Spleen (tissue), 11 donors: Measurements from ENCODE around the gene RGS16. TPM values are rescaled to one million over a fixed set of nuclear protein-coding genes. Genes with fewer than 3 reads are reported as not detected.
A peak's percentile ranks its signal among the peaks of the same experiment; 100 is the strongest.

Source experiments
- DNase-seq: peaks from one replicate; pipeline ENCODE4 v3.0.0-alpha.2; 2020
- H3K27ac ChIP-seq, 8 donors: fragments of 200-600 bp; sonication (generic) in 7 of 8; 1 replicate in 4 of 8; 2 replicates in 4 of 8; pipeline versions ENCODE4 v1.5.0 to v1.8.0; 2016 to 2021; ENCODE audit warnings: inconsistent platforms in 4 of 8, mild to moderate bottlenecking in 4 of 8, moderate library complexity in 1 of 8
- H3K27me3 ChIP-seq, 7 donors: fragments of 200-600 bp; sonication (generic) in 6 of 7; replicated peaks in 1 of 7; 1 replicate in 4 of 7; 2 replicates in 3 of 7; pipeline versions ENCODE4 v1.5.0 to v1.8.0; 2016 to 2021; ENCODE audit warnings: inconsistent platforms in 3 of 7, mild to moderate bottlenecking in 1 of 7
- H3K36me3 ChIP-seq, 6 donors: fragments of 200-600 bp; sonication (generic) in 5 of 6; 1 replicate in 4 of 6; 2 replicates in 2 of 6; pipeline versions ENCODE4 v1.5.0 to v1.8.0; 2016 to 2021; ENCODE audit warnings: inconsistent platforms in 2 of 6
- H3K4me1 ChIP-seq, 6 donors: fragments of 200-600 bp; sonication (generic) in 5 of 6; 1 replicate in 3 of 6; 2 replicates in 3 of 6; pipeline versions ENCODE4 v1.5.0 to v1.8.0; 2016 to 2021; ENCODE audit warnings: inconsistent platforms in 3 of 6
- H3K4me3 ChIP-seq, 8 donors: fragments of 200-600 bp; sonication (generic) in 7 of 8; 1 replicate in 4 of 8; 2 replicates in 4 of 8; pipeline versions ENCODE4 v1.5.0 to v1.8.0; 2016 to 2021; ENCODE audit warnings: inconsistent platforms in 4 of 8, mild to moderate bottlenecking in 4 of 8, moderate library complexity in 2 of 8
- H3K9me3 ChIP-seq, 8 donors: fragments of 200-600 bp; sonication (generic) in 7 of 8; 1 replicate in 4 of 8; 2 replicates in 4 of 8; pipeline versions ENCODE4 v1.5.0 to v1.8.0; 2016 to 2021; ENCODE audit warnings: inconsistent platforms in 4 of 8
- CTCF ChIP-seq, 11 experiments: fragments of 200-600 bp in 7 of 11; fragments of 450-650 bp in 4 of 11; sonication (generic) in 4 of 11; IDR thresholded peaks in 8 of 11; conservative IDR thresholded peaks in 3 of 11; 1 replicate in 7 of 11; 2 replicates in 4 of 11; pipeline versions ENCODE4 v1.4.0 to v1.8.0; 2016 to 2021; ENCODE audit warnings: antibody characterized with exemption in 11 of 11, inconsistent platforms in 4 of 11, mild to moderate bottlenecking in 1 of 11
- POLR2A ChIP-seq, 3 donors: fragments of 450-650 bp; IDR thresholded peaks; one replicate each; pipeline ENCODE4 v1.5.1; 2017; ENCODE audit warnings: antibody characterized with exemption in 3 of 3, mild to moderate bottlenecking in 1 of 3
- POLR2AphosphoS5 ChIP-seq, 3 donors: sonication (generic); formaldehyde crosslinking; IDR thresholded peaks; one replicate each; pipeline ENCODE4 v1.5.1; 2017; ENCODE audit warnings: antibody characterized with exemption in 3 of 3
- WGBS, 5 donors: extraction: QIAGEN DNeasy Blood & Tissue Kit in 3 of 5; methylation state at CpG; one replicate each; pipeline versions ENCODE4 v1.1.5 to v1.1.7; 2013 to 2018; 5-methylcytosine and 5-hydroxymethylcytosine counted together
- intact Hi-C: fragments of 100-400 bp; cut with DNase I; formaldehyde crosslinking; loops from one replicate; pipeline ENCODE4 v1.15.0; 2023; ENCODE audit warnings: low total_unique reads
- polyA plus RNA-seq, 3 donors: library from polyadenylated mRNA; stranded (reverse); fragments of 200-250 nt; gene quantifications; one replicate each; pipeline ENCODE4 v1.2.1, GENCODE V29; 2013
- total RNA-seq, 7 donors: library from RNA; depleted of rRNA in 3 of 7; stranded (reverse); fragments of >200 nt in 3 of 7; fragmentation: NEBNext Ultra II Directional in 4 of 7; extraction: Animal tissue kit (Norgen Biotek cat#: 25700) in 4 of 7; gene quantifications; one replicate each; pipeline versions ENCODE4 v1.1.0 to v1.2.1, GENCODE V29; 2016 to 2021
- donor health status: healthy with polysubstance abuse.
- donor health status: DM: no; HTN: no; CAD: no; lungs with moderate emphysema.
- donor health status: DM: no; HTN: no; CAD: no.
- donor health status: Bipolar disorder and iron deficiency.
- donor health status: healthy.
- donor health status: DM: no; HTN: no; CAD: no.
- donor health status: DM: yes; HTN: yes; CAD: no.

The RGS16 gene
- total and polyA plus RNA-seq, 10 donors: 2.6 to 24.2 (median 4.3) TPM

- Histone ChIP-seq H3K9me3 (no peaks in the 10 kb centered on the region), H3K36me3 (peaks cover 5 to 45% (median 20%) of the 10 kb centered on the region in 6 donors), H3K4me3 (peak overlapping the region in 1 of 8 donors; percentile 12), H3K4me1 (peaks cover 16 to 74% (median 49%) of the 10 kb centered on the region in 6 donors), H3K27me3 (no peaks in the 10 kb centered on the region), H3K27ac (peak overlapping the region in 4 of 8 donors; percentile 41 to 96 (median 68))
- DNase-seq: no peak
- no peak for TF ChIP-seq POLR2A (IDR thresholded peaks at IDR 0.05)
- TF ChIP-seq POLR2AphosphoS5 (IDR thresholded peaks at IDR 0.05): no peak
- no peak for TF ChIP-seq CTCF (IDR thresholded peaks at IDR 0.05 in 8 of 11, conservative IDR thresholded peaks at IDR 0.05 in 3 of 11)
- 80 to 93% (median 89%) methylated on average over 11 of the region's 11 CpGs for WGBS, 5 donors
- intact Hi-C loops: no loop called here
These were observed 17.8 kb downstream of the RGS16 start for GRCh38 chr1:182586380-182586779.

- 93 to 97% (median 93%) methylated on average over 4 of the region's 4 CpGs for WGBS, 5 donors
- no peak for TF ChIP-seq POLR2A (IDR thresholded peaks at IDR 0.05)
- TF ChIP-seq POLR2AphosphoS5 (IDR thresholded peaks at IDR 0.05): no peak
- TF ChIP-seq CTCF (IDR thresholded peaks at IDR 0.05 in 8 of 11, conservative IDR thresholded peaks at IDR 0.05 in 3 of 11): no peak
- Histone ChIP-seq H3K4me1 (peaks cover 16 to 74% (median 49%) of the 10 kb centered on the region in 6 donors), H3K27ac (no peak overlapping the region), H3K27me3 (no peaks in the 10 kb centered on the region), H3K4me3 (peak overlapping the region in 1 of 8 donors; percentile 11), H3K9me3 (no peaks in the 10 kb centered on the region), H3K36me3 (peaks cover 5 to 62% (median 36%) of the 10 kb centered on the region in 6 donors)
- no peak for DNase-seq
- intact Hi-C loops: no loop called here
These were observed 19.4 kb downstream of the RGS16 start for GRCh38 chr1:182584746-182585145.

GRCh38 chr1:182580736-182581135, 23.5 kb downstream of the RGS16 start:
- intact Hi-C loops: no loop called here
- 94 to 98% (median 97%) methylated on average over 2 of the region's 2 CpGs for WGBS, 5 donors
- H3K9me3 ChIP-seq: no peaks in the 10 kb centered on the region

GRCh38 chr1:182575540-182576149, 28.5 kb downstream of the RGS16 start:
- 79 to 90% (median 85%) methylated on average over 3 of the region's 3 CpGs for WGBS, 5 donors
- H3K4me3 ChIP-seq: no peak overlapping the region
- no peak for TF ChIP-seq POLR2AphosphoS5 (IDR thresholded peaks at IDR 0.05)
- TF ChIP-seq POLR2A (IDR thresholded peaks at IDR 0.05): no peak
- TF ChIP-seq CTCF (IDR thresholded peaks at IDR 0.05 in 8 of 11, conservative IDR thresholded peaks at IDR 0.05 in 3 of 11): no peak
- intact Hi-C loops: no loop called here
- no peak overlapping the region for H3K27ac ChIP-seq
- no peaks in the 10 kb centered on the region for H3K27me3 ChIP-seq
- no peaks in the 10 kb centered on the region for H3K9me3 ChIP-seq
- DNase-seq: no peak
- H3K36me3 ChIP-seq: peaks cover 6 to 86% (median 66%) of the 10 kb centered on the region in 6 donors
- no peaks in the 10 kb centered on the region for H3K4me1 ChIP-seq

More at GRCh38 chr1:182580736-182581135, 23.5 kb downstream of the RGS16 start:
- Histone ChIP-seq H3K36me3 (peaks cover 8 to 91% (median 63%) of the 10 kb centered on the region in 6 donors), H3K4me1 (peaks cover 10 to 38% (median 24%) of the 10 kb centered on the region in 6 donors), H3K27ac (no peak overlapping the region), H3K27me3 (no peaks in the 10 kb centered on the region), H3K4me3 (no peak overlapping the region)
- DNase-seq: no peak
- TF ChIP-seq POLR2A (IDR thresholded peaks at IDR 0.05): no peak
